PC-9 (cell line): ENCODE results near the gene MARCHF11. TPM values are rescaled to one million over a fixed set of nuclear protein-coding genes. Genes with fewer than 3 reads are reported as not detected.

Source experiments
- BruUV-seq: library from RNA; stranded (reverse); fragments of 400-500 nt; replicated peaks from 2 replicates; lab custom pipeline; 2021; lab: Mats Ljungman, UMichigan
- CTCF ChIA-PET: fragments of 300-600 bp; sonication (Branson Sonifier 250); formaldehyde crosslinking; loops from one replicate; lab custom pipeline; 2022; ENCODE audit warnings: antibody characterized with exemption; lab: Charles Lee
- POLR2A ChIA-PET: fragments of 300-600 bp; sonication (Branson Sonifier 250); formaldehyde crosslinking; loops from one replicate; lab custom pipeline; 2022; ENCODE audit warnings: antibody characterized with exemption; ENCODE audit not compliant: unreplicated experiment; lab: Charles Lee
- DNase-seq, 2 experiments: peaks; one replicate each; pipeline versions ENCODE4 v3.0.0 to v3.0.0-alpha.2; 2015 to 2022; ENCODE audit warnings: mixed read lengths in 1 of 2
- H2AFZ ChIP-seq: fragments of 200-600 bp; sonication (generic); 2 replicates; pipeline ENCODE4 v1.8.1; 2017; ENCODE audit warnings: antibody characterized with exemption
- H3F3A ChIP-seq: fragments of 200-600 bp; sonication (generic); 2 replicates; pipeline ENCODE4 v1.8.1; 2017; ENCODE audit warnings: antibody characterized with exemption, mild to moderate bottlenecking, low read depth; ENCODE audit not compliant: insufficient read depth
- H3K27ac ChIP-seq: fragments of 200-600 bp; sonication (generic); 2 replicates; pipeline ENCODE4 v1.6.1; 2016; ENCODE audit warnings: mixed run types
- H3K27me3 ChIP-seq: fragments of 200-600 bp; sonication (generic); 2 replicates; pipeline ENCODE4 v1.6.1; 2016; ENCODE audit warnings: low read depth, mixed run types; ENCODE audit not compliant: insufficient read depth
- H3K36me3 ChIP-seq: fragments of 200-600 bp; sonication (generic); 2 replicates; pipeline ENCODE4 v1.6.1; 2016; ENCODE audit warnings: low read depth, mixed run types
- H3K4me1 ChIP-seq: fragments of 200-600 bp; sonication (generic); replicated peaks from 2 replicates; pipeline ENCODE4 v1.6.1; 2016; ENCODE audit warnings: mixed run types; ENCODE audit not compliant: insufficient read depth
- H3K4me2 ChIP-seq: fragments of 200-600 bp; sonication (generic); 2 replicates; pipeline ENCODE4 v1.6.1; 2017; ENCODE audit warnings: mixed run types
- H3K4me3 ChIP-seq: fragments of 200-600 bp; sonication (generic); 2 replicates; pipeline ENCODE4 v1.6.1; 2016; ENCODE audit warnings: mixed run types
- H3K79me2 ChIP-seq: fragments of 200-600 bp; sonication (generic); 2 replicates; pipeline ENCODE4 v1.6.1; 2017; ENCODE audit warnings: low read depth, mixed run types
- H3K9me2 ChIP-seq: fragments of 200-600 bp; sonication (generic); 2 replicates; pipeline ENCODE4 v1.8.1; 2017; ENCODE audit warnings: mild to moderate bottlenecking; ENCODE audit not compliant: insufficient read depth
- H3K9me3 ChIP-seq: fragments of 200-600 bp; sonication (generic); 2 replicates; pipeline ENCODE4 v1.8.1; 2016; ENCODE audit warnings: low read depth; ENCODE audit not compliant: insufficient read depth
- H4K20me1 ChIP-seq: fragments of 200-600 bp; sonication (generic); 2 replicates; pipeline ENCODE4 v1.8.1; 2017; ENCODE audit not compliant: insufficient read depth
- EZH2 ChIP-seq: fragments of 200-600 bp; sonication (generic); IDR thresholded peaks from 2 replicates; pipeline ENCODE4 v1.8.0; 2017; ENCODE audit warnings: antibody characterized with exemption, low read depth
- intact Hi-C: fragments of 100-400 bp; cut with micrococcal nuclease; formaldehyde crosslinking; loops from one replicate; pipeline ENCODE4 v1.10.0; 2022; ENCODE audit not compliant: unreplicated experiment
- total RNA-seq: library from RNA; stranded (reverse); gene quantifications from 2 replicates; pipeline ENCODE4 v1.2.3, GENCODE V29; 2021
- TF ChIP-seq, protein P1 (sequence below): fragments of 200-600 bp; sonication (generic); conservative IDR thresholded peaks from 2 replicates; pipeline ENCODE4 v1.6.1; 2017; ENCODE audit warnings: mixed run types, antibody characterized with exemption, mild to moderate bottlenecking, moderate library complexity

Gene MARCHF11
- total RNA-seq, 1 experiment from 2014 or later: not detected

DNA sequence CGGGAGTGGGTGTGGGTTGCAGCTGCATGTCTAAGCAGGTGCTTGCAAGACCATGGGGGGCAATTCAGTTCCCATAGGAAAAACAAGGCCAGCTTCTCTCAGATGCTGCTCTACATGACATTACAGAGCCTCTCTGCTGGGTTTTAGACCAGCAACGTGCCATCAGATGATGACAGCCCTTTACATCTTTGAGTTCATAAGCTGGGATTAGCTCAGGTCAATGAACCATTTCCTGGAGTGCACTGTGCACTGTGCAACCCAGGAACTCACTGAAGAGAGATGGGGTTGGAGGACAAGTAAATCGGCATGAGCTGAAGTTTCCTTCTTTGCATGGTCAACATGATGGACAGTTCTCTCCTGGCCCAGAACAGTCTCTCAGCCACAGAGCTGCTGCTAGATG, 160.6 kb downstream of the MARCHF11 start:
- ChIA-PET POLR2A (no interaction called here), CTCF (no interaction called here)
- intact Hi-C loops: no loop called here

DNA sequence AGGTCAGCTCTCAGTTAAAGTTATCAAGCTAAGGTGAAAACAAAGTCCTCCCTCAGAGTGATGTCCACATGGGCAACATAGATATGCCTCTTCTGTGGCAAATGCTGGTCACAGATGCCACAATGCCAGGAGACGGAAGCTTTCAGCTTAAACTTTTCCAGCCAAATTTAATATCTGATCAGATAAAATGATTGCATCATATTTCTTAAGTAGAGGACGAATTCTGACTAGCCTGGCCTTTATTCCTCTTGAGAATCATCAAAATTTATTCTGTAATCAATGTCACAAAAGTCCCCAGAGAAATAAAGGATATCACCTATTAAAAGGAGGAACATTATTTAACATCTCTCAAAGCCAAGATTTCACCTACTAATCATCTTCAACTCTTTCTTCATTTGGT, 161.9 kb downstream of the MARCHF11 start:
- H3K36me3 ChIP-seq: no peaks in the 10 kb centered on the region
- H3K9me2 ChIP-seq: no peaks in the 10 kb centered on the region
- no peaks in the 10 kb centered on the region for H3K9me3 ChIP-seq
- H3K4me2 ChIP-seq: no peak overlapping the region
- no peak overlapping the region for H2AFZ ChIP-seq
- H3K27me3 ChIP-seq: no peaks in the 10 kb centered on the region
- POLR2A ChIA-PET: no interaction called here
- no peak for DNase-seq
- no peaks in the 10 kb centered on the region for H3K79me2 ChIP-seq
- intact Hi-C loops: no loop called here
- H3K4me3 ChIP-seq: no peak overlapping the region
- no peaks in the 10 kb centered on the region for H3F3A ChIP-seq
- CTCF ChIA-PET: no interaction called here
- H3K27ac ChIP-seq: no peak overlapping the region
- H4K20me1 ChIP-seq: no peaks in the 10 kb centered on the region
- TF ChIP-seq, protein P1, sequence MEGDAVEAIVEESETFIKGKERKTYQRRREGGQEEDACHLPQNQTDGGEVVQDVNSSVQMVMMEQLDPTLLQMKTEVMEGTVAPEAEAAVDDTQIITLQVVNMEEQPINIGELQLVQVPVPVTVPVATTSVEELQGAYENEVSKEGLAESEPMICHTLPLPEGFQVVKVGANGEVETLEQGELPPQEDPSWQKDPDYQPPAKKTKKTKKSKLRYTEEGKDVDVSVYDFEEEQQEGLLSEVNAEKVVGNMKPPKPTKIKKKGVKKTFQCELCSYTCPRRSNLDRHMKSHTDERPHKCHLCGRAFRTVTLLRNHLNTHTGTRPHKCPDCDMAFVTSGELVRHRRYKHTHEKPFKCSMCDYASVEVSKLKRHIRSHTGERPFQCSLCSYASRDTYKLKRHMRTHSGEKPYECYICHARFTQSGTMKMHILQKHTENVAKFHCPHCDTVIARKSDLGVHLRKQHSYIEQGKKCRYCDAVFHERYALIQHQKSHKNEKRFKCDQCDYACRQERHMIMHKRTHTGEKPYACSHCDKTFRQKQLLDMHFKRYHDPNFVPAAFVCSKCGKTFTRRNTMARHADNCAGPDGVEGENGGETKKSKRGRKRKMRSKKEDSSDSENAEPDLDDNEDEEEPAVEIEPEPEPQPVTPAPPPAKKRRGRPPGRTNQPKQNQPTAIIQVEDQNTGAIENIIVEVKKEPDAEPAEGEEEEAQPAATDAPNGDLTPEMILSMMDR: no peak
- no peak for TF ChIP-seq EZH2
- no TSS peak for BruUV-seq
- no peaks in the 10 kb centered on the region for H3K4me1 ChIP-seq

More for the DNA sequence above, 160.6 kb downstream of the MARCHF11 start:
- no peak for TF ChIP-seq EZH2
- TF ChIP-seq, protein P1: no peak
- H3K27ac ChIP-seq: no peak overlapping the region
- H3K4me1 ChIP-seq: no peaks in the 10 kb centered on the region
- DNase-seq: no peak
- no peaks in the 10 kb centered on the region for H4K20me1 ChIP-seq
- H3K27me3 ChIP-seq: no peaks in the 10 kb centered on the region
- no peak overlapping the region for H3K4me2 ChIP-seq
- no peak overlapping the region for H3K4me3 ChIP-seq
- H3K36me3 ChIP-seq: no peaks in the 10 kb centered on the region
- H2AFZ ChIP-seq: no peak overlapping the region
- no peaks in the 10 kb centered on the region for H3K9me2 ChIP-seq
- BruUV-seq: no TSS peak
- no peaks in the 10 kb centered on the region for H3K79me2 ChIP-seq
- H3K9me3 ChIP-seq: no peaks in the 10 kb centered on the region
- H3F3A ChIP-seq: no peaks in the 10 kb centered on the region
